WTC11 (cell line): ENCODE results near the gene KLHL35. TPM values are rescaled to one million over a fixed set of nuclear protein-coding genes. Genes with fewer than 3 reads are reported as not detected.

Experiments used
- ATAC-seq: fragments of 200-7000 bp; cut with Tn5 transposase; 2 replicates; pipeline ENCODE4 v1.10.0; 2021; ENCODE audit warnings: mild to moderate bottlenecking, moderate library complexity
- CTCF ChIA-PET: fragments of 300-600 bp; sonication (Branson Sonifier 250); formaldehyde crosslinking; loops from one replicate; lab custom pipeline; 2021; ENCODE audit warnings: antibody characterized with exemption; lab: Charles Lee
- POLR2A ChIA-PET: fragments of 350-600 bp; sonication (Branson Sonifier 250); formaldehyde crosslinking; loops from one replicate; lab custom pipeline; 2021; ENCODE audit warnings: antibody characterized with exemption; lab: Charles Lee
- DNase-seq: peaks from one replicate; pipeline ENCODE4 v3.0.0; 2021; ENCODE audit warnings: low spot score
- H3K27ac Mint-ChIP-seq: 2 replicates; pipeline ENCODE4 v1.8.0; 2021; ENCODE audit warnings: mixed read lengths
- H3K27me3 Mint-ChIP-seq: 2 replicates; pipeline ENCODE4 v1.8.0; 2021; ENCODE audit warnings: low read depth, mild to moderate bottlenecking, moderate library complexity, mixed read lengths
- H3K36me3 Mint-ChIP-seq: 2 replicates; pipeline ENCODE4 v1.8.0; 2021; ENCODE audit warnings: mixed read lengths
- H3K4me1 Mint-ChIP-seq: 2 replicates; pipeline ENCODE4 v1.8.0; 2022; ENCODE audit warnings: mixed read lengths
- H3K4me3 Mint-ChIP-seq: 2 replicates; pipeline ENCODE4 v1.8.0; 2021; ENCODE audit warnings: mild to moderate bottlenecking, moderate library complexity, mixed read lengths
- H3K9me3 Mint-ChIP-seq: 2 replicates; pipeline ENCODE4 v1.8.0; 2021; ENCODE audit warnings: mixed read lengths
- CREM ChIP-seq: sonication (generic); formaldehyde crosslinking; IDR thresholded peaks from 2 replicates; pipeline ENCODE4 v1.8.1; 2022; ENCODE audit warnings: mild to moderate bottlenecking, missing genetic modification reagents, moderate library complexity
- CTCF ChIP-seq: fragments of 200-600 bp; IDR thresholded peaks from 2 replicates; pipeline ENCODE4 v1.8.0; 2022; ENCODE audit warnings: antibody characterized with exemption
- E2F4 ChIP-seq: sonication (generic); formaldehyde crosslinking; IDR thresholded peaks from 2 replicates; pipeline ENCODE4 v1.8.1; 2022; ENCODE audit warnings: low read depth, mild to moderate bottlenecking, moderate library complexity, missing genetic modification reagents, borderline replicate concordance
- ELF4 ChIP-seq: sonication (generic); formaldehyde crosslinking; IDR thresholded peaks from 2 replicates; pipeline ENCODE4 v1.8.1; 2022; ENCODE audit warnings: low read depth, mild to moderate bottlenecking, moderate library complexity, missing genetic modification reagents
- ETV6 ChIP-seq: sonication (generic); formaldehyde crosslinking; IDR thresholded peaks from 2 replicates; pipeline ENCODE4 v1.8.1; 2022; ENCODE audit warnings: mild to moderate bottlenecking, missing genetic modification reagents
- FOXP1 ChIP-seq: sonication (generic); formaldehyde crosslinking; IDR thresholded peaks from 2 replicates; pipeline ENCODE4 v1.8.0; 2022; ENCODE audit warnings: missing genetic modification reagents, mild to moderate bottlenecking, moderate library complexity, borderline replicate concordance
- GTF2I ChIP-seq: fragments of 250-450 bp; sonication (Bioruptor Pico); conservative IDR thresholded peaks from 2 replicates; pipeline ENCODE4 v1.4.0; 2021; ENCODE audit warnings: mild to moderate bottlenecking
- HMGXB4 ChIP-seq: sonication (generic); formaldehyde crosslinking; IDR thresholded peaks from 2 replicates; pipeline ENCODE4 v1.8.1; 2023; ENCODE audit warnings: mild to moderate bottlenecking, moderate library complexity, missing genetic modification reagents
- KAT7 ChIP-seq: sonication (generic); formaldehyde crosslinking; IDR thresholded peaks from 2 replicates; pipeline ENCODE4 v1.8.1; 2023; ENCODE audit warnings: missing genetic modification reagents, mild to moderate bottlenecking, borderline replicate concordance
- MAX ChIP-seq: sonication (generic); formaldehyde crosslinking; IDR thresholded peaks from 2 replicates; pipeline ENCODE4 v1.8.0; 2022; ENCODE audit warnings: mild to moderate bottlenecking, missing genetic modification reagents
- MXD4 ChIP-seq: fragments of 250-450 bp; sonication (Bioruptor Pico); IDR thresholded peaks from 2 replicates; pipeline ENCODE4 v1.8.0; 2021; ENCODE audit warnings: mild to moderate bottlenecking, moderate library complexity, borderline replicate concordance
- NFATC4 ChIP-seq: fragments of 250-450 bp; sonication (Bioruptor Pico); IDR thresholded peaks from 2 replicates; pipeline ENCODE4 v1.9.0; 2021; ENCODE audit warnings: mild to moderate bottlenecking
- SMAD3 ChIP-seq: sonication (generic); formaldehyde crosslinking; IDR thresholded peaks from 2 replicates; pipeline ENCODE4 v1.8.0; 2022; ENCODE audit warnings: missing genetic modification reagents, mild to moderate bottlenecking, borderline replicate concordance
- TEAD4 ChIP-seq: sonication (generic); formaldehyde crosslinking; IDR thresholded peaks from 2 replicates; pipeline ENCODE4 v1.8.0; 2022; ENCODE audit warnings: mild to moderate bottlenecking, missing genetic modification reagents
- TP53 ChIP-seq: sonication (generic); formaldehyde crosslinking; IDR thresholded peaks from 2 replicates; pipeline ENCODE4 v1.8.1; 2023; ENCODE audit warnings: mild to moderate bottlenecking, missing genetic modification reagents
- ZNF138 ChIP-seq: sonication (generic); formaldehyde crosslinking; conservative IDR thresholded peaks from 2 replicates; pipeline ENCODE4 v1.8.1; 2022; ENCODE audit warnings: mild to moderate bottlenecking, moderate library complexity, missing genetic modification reagents
- ZNF263 ChIP-seq: sonication (generic); formaldehyde crosslinking; IDR thresholded peaks from 2 replicates; pipeline ENCODE4 v1.8.1; 2022; ENCODE audit warnings: low read depth, mild to moderate bottlenecking, moderate library complexity, missing genetic modification reagents
- ZNF396 ChIP-seq: fragments of 250-450 bp; sonication (Bioruptor Pico); IDR thresholded peaks from 2 replicates; pipeline ENCODE4 v1.8.0; 2021; ENCODE audit warnings: mild to moderate bottlenecking, moderate library complexity, borderline replicate concordance
- total RNA-seq: library from RNA; stranded (reverse); gene quantifications from 3 replicates; pipeline ENCODE4 v1.2.3, GENCODE V29; 2021
- TF ChIP-seq, protein P1 (sequence below): sonication (generic); formaldehyde crosslinking; IDR thresholded peaks from 2 replicates; pipeline ENCODE4 v1.8.0; 2022; ENCODE audit warnings: mild to moderate bottlenecking, missing genetic modification reagents
- TF ChIP-seq, protein P2 (sequence below): sonication (generic); formaldehyde crosslinking; IDR thresholded peaks from 2 replicates; pipeline ENCODE4 v1.8.0; 2023; ENCODE audit warnings: missing genetic modification reagents

KLHL35 gene
- total RNA-seq, 1 experiment from 2014 or later: 0.22 TPM

GRCh38 chr11:75450826-75451821, 18.1 kb upstream of the KLHL35 start:
- H3K9me3 Mint-ChIP-seq: no peaks in the 10 kb centered on the region
- POLR2A ChIA-PET: interaction anchor here (0.5 to 1.2 kb wide), 3 partner anchors 112 to 1103 kb away, joined by 3 to 4 read pairs (median 3); no protein-coding TSS in a partner anchor
- no peak overlapping the region for H3K27ac Mint-ChIP-seq
- no peaks in the 10 kb centered on the region for H3K36me3 Mint-ChIP-seq
- TF ChIP-seq ZNF138 (CRISPR knock-in tag): no peak
- TF ChIP-seq MXD4 (CRISPR knock-in tag): no peak
- TF ChIP-seq ZNF396 (CRISPR knock-in tag): no peak
- no peak for TF ChIP-seq TEAD4 (CRISPR knock-in tag)
- 0 out of 2 replicates have a peak, but pooled peaks have one; percentile 35 for TF ChIP-seq ETV6 (CRISPR knock-in tag)
- peak; percentile 44; the same call in 1 of the 2 replicates for TF ChIP-seq FOXP1
- TF ChIP-seq HMGXB4 (CRISPR knock-in tag): peak; percentile 73; the same call in 1 of the 2 replicates
- no peak for TF ChIP-seq GTF2I (CRISPR knock-in tag)
- TF ChIP-seq SMAD3 (CRISPR knock-in tag): 0 out of 2 replicates have a peak, but pooled peaks have one; percentile 31
- no peak for TF ChIP-seq ELF4 (CRISPR knock-in tag)
- no peak for TF ChIP-seq E2F4 (CRISPR knock-in tag)
- peak; percentile 94 for TF ChIP-seq CTCF
- no peak for TF ChIP-seq ZNF263 (CRISPR knock-in tag)
- TF ChIP-seq, protein P1, sequence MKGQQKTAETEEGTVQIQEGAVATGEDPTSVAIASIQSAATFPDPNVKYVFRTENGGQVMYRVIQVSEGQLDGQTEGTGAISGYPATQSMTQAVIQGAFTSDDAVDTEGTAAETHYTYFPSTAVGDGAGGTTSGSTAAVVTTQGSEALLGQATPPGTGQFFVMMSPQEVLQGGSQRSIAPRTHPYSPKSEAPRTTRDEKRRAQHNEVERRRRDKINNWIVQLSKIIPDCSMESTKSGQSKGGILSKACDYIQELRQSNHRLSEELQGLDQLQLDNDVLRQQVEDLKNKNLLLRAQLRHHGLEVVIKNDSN (CRISPR knock-in tag): no peak
- peak; percentile 65 for TF ChIP-seq MAX
- no peak for TF ChIP-seq KAT7 (CRISPR knock-in tag)
- TF ChIP-seq NFATC4 (CRISPR knock-in tag): no peak
- TF ChIP-seq, all 79 proteins: peak for 6
- DNase-seq (peak; percentile 90), ATAC-seq (peak; percentile 87)
- peak overlapping the region; percentile 46 for H3K4me3 Mint-ChIP-seq
- CTCF ChIA-PET: interaction anchor here (0.6 to 3.1 kb wide), 60 partner anchors 8 to 1180 kb away, joined by 3 to 69 read pairs (median 4); partner anchors contain the start of genes GDPD5, KLHL35 and SERPINH1
- no peaks in the 10 kb centered on the region for H3K4me1 Mint-ChIP-seq
- H3K27me3 Mint-ChIP-seq: peaks cover 4% of the 10 kb centered on the region

- POLR2A ChIA-PET: interaction anchor here (1.1 kb wide), 1 partner anchor 113 kb away, joined by 4 read pairs; no protein-coding TSS in a partner anchor
- DNase-seq (no peak), ATAC-seq (no peak)
- no peak overlapping the region for H3K4me3 Mint-ChIP-seq
- no peak overlapping the region for H3K27ac Mint-ChIP-seq
- peaks cover 4% of the 10 kb centered on the region for H3K27me3 Mint-ChIP-seq
- H3K4me1 Mint-ChIP-seq: no peaks in the 10 kb centered on the region
- H3K9me3 Mint-ChIP-seq: no peaks in the 10 kb centered on the region
- CTCF ChIA-PET: interaction anchor here (1.2 to 2.7 kb wide), 10 partner anchors 16 to 174 kb away, joined by 3 to 69 read pairs (median 10); partner anchors contain the start of genes GDPD5 and KLHL35
- no peaks in the 10 kb centered on the region for H3K36me3 Mint-ChIP-seq
- TF ChIP-seq TP53: no peak
- TF ChIP-seq, protein P2, sequence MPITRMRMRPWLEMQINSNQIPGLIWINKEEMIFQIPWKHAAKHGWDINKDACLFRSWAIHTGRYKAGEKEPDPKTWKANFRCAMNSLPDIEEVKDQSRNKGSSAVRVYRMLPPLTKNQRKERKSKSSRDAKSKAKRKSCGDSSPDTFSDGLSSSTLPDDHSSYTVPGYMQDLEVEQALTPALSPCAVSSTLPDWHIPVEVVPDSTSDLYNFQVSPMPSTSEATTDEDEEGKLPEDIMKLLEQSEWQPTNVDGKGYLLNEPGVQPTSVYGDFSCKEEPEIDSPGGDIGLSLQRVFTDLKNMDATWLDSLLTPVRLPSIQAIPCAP (CRISPR knock-in tag): no peak
- no peak for TF ChIP-seq CREM (CRISPR knock-in tag)
- no peak for TF ChIP-seq HMGXB4 (CRISPR knock-in tag)
These were observed 17.2 kb upstream of the KLHL35 start for GRCh38 chr11:75450236-75450635.
